ENCODE results near the gene DCC.
A peak's percentile ranks its signal among the peaks of the same experiment; 100 is the strongest.

The DCC gene

GRCh38 chr18:52427521-52428175, 87.7 kb downstream of the DCC start:
- no peak for DNase-seq

- no peak for DNase-seq
These were observed 91.7 kb downstream of the DCC start for GRCh38 chr18:52431683-52432082.

- no peak for DNase-seq
These were observed 93.8 kb downstream of the DCC start for GRCh38 chr18:52433797-52434196.

- DNase-seq: no peak
These were observed 95.3 kb downstream of the DCC start for GRCh38 chr18:52435301-52435700.

- DNase-seq: no peak
These were observed 97.2 kb downstream of the DCC start for GRCh38 chr18:52437161-52437560.

- no peak for DNase-seq
These were observed 99.5 kb downstream of the DCC start for GRCh38 chr18:52439457-52439856.

GRCh38 chr18:52441794-52442193, 101.8 kb downstream of the DCC start:
- no peak for DNase-seq

- DNase-seq: no peak
These were observed 102.7 kb downstream of the DCC start for GRCh38 chr18:52442686-52443085.

GRCh38 chr18:52451256-52451655, 111.3 kb downstream of the DCC start:
- DNase-seq: no peak

- no peak for DNase-seq
These were observed 111.9 kb downstream of the DCC start for GRCh38 chr18:52451851-52452250.

GRCh38 chr18:52452427-52452826, 112.4 kb downstream of the DCC start:
- no peak for DNase-seq

GRCh38 chr18:52459890-52460289, 119.9 kb downstream of the DCC start:
- DNase-seq: no peak

- DNase-seq: no peak
These were observed 122.9 kb downstream of the DCC start for GRCh38 chr18:52462853-52463252.

GRCh38 chr18:52465391-52465790, 125.4 kb downstream of the DCC start:
- no peak for DNase-seq

GRCh38 chr18:52468496-52468895, 128.5 kb downstream of the DCC start:
- DNase-seq: no peak

- no peak for DNase-seq
These were observed 135.3 kb downstream of the DCC start for GRCh38 chr18:52475325-52475724.

GRCh38 chr18:52481116-52481515, 141.1 kb downstream of the DCC start:
- DNase-seq: no peak

- DNase-seq: peak; percentile 4
These were observed 145.0 kb downstream of the DCC start for GRCh38 chr18:52484977-52485376.

- DNase-seq: no peak
These were observed 146.1 kb downstream of the DCC start for GRCh38 chr18:52486052-52486451.

GRCh38 chr18:52489396-52490306, 149.7 kb downstream of the DCC start:
- DNase-seq: no peak

GRCh38 chr18:52496426-52496825, 156.4 kb downstream of the DCC start:
- DNase-seq: no peak

GRCh38 chr18:52499016-52499415, 159.0 kb downstream of the DCC start:
- DNase-seq: no peak

- DNase-seq: peak; percentile 48
These were observed 159.6 kb downstream of the DCC start for GRCh38 chr18:52499644-52500043.

- DNase-seq: no peak
These were observed 164.6 kb downstream of the DCC start for GRCh38 chr18:52504589-52504988.

Data from fibroblast of skin of scalp (primary cell).